H1 (cell line): ENCODE results near the gene CS. TPM values are rescaled to one million over a fixed set of nuclear protein-coding genes. Genes with fewer than 3 reads are reported as not detected.

Experiments used
- CBX8 ChIP-seq: fragments of 300-800, 300-1000 bp; sonication (generic); IDR thresholded peaks from 2 replicates; pipeline ENCODE4 v1.7.1; 2016; ENCODE audit warnings: low read depth, low read length, borderline replicate concordance
- POU5F1 ChIP-seq: IDR thresholded peaks from 2 replicates; pipeline ENCODE4 v1.6.1; 2011; ENCODE audit warnings: low read depth, mild to moderate bottlenecking, low read length, moderate library complexity
- SAP30 ChIP-seq: fragments of 300-600 bp; sonication (generic); IDR thresholded peaks from 2 replicates; pipeline ENCODE4 v1.7.1; 2012; ENCODE audit warnings: low read length, moderate library complexity, mild to moderate bottlenecking, inconsistent platforms; ENCODE audit not compliant: insufficient read depth, insufficient replicate concordance
- SP1 ChIP-seq: IDR thresholded peaks from 2 replicates; pipeline ENCODE4 v1.6.1; 2011; ENCODE audit warnings: low read depth, low read length
- polyA plus RNA-seq, 7 experiments: library from polyadenylated mRNA; depleted of rRNA in 3 of 7; stranded (reverse) in 5 of 7; unstranded in 2 of 7; fragments of >200 nt in 5 of 7; fragments of 200-250 nt in 2 of 7; gene quantifications; 1 replicate in 5 of 7; 2 replicates in 1 of 7; 4 replicates in 1 of 7; pipeline versions ENCODE4 v1.2.1 to v1.2.3, GENCODE V29; 2011 to 2013; ENCODE audit warnings: missing spikeins in 2 of 7, mixed read lengths in 2 of 7
- total RNA-seq: library from RNA; stranded (reverse); fragmentation: NEBNext Ultra II Directional; extraction: Animal tissue kit (Norgen Biotek cat#: 25700); gene quantifications from 2 replicates; pipeline ENCODE4 v1.2.1, GENCODE V29; 2021
- TF ChIP-seq, protein P1 (sequence below): fragments of 300-600 bp; sonication (generic); IDR thresholded peaks from 2 replicates; pipeline ENCODE4 v1.7.1; 2012; ENCODE audit warnings: low read length, moderate library complexity, mild to moderate bottlenecking, inconsistent platforms; ENCODE audit not compliant: insufficient replicate concordance
- TF ChIP-seq, protein P2 (sequence below): IDR thresholded peaks from 2 replicates; pipeline ENCODE4 v1.6.1; 2011; ENCODE audit warnings: low read length, improper control_type of control experiment

CS gene
- total and polyA plus RNA-seq, 2 of the 8 experiments (the other 6 are each of a cell fraction or from before 2014, with no cell fraction given): 96.6 to 238 TPM

DNA sequence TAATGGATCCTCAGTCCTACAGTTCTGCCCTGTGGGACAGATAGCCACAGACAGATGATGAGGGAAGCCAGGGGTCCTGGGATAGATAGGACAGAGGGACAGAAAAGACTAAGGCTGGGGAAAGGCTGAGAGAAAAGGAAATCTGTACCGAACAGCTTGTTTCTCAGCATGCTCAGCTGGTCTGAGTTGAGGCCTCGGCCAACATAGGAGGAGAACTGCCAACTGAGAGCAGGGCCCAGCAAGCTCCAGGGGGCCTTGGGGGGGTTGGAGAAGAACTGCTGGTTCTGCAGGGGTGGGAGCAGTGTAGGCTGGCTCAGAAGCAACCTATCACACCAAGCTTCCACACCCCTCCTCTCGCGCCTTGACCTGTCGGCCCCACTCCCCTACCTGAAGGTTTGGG, 48.6 kb upstream of the CS start (continued):
- TF ChIP-seq SP1 (no peak), CBX8 (no peak), POU5F1 (no peak), SAP30 (no peak)
- TF ChIP-seq, protein P1, sequence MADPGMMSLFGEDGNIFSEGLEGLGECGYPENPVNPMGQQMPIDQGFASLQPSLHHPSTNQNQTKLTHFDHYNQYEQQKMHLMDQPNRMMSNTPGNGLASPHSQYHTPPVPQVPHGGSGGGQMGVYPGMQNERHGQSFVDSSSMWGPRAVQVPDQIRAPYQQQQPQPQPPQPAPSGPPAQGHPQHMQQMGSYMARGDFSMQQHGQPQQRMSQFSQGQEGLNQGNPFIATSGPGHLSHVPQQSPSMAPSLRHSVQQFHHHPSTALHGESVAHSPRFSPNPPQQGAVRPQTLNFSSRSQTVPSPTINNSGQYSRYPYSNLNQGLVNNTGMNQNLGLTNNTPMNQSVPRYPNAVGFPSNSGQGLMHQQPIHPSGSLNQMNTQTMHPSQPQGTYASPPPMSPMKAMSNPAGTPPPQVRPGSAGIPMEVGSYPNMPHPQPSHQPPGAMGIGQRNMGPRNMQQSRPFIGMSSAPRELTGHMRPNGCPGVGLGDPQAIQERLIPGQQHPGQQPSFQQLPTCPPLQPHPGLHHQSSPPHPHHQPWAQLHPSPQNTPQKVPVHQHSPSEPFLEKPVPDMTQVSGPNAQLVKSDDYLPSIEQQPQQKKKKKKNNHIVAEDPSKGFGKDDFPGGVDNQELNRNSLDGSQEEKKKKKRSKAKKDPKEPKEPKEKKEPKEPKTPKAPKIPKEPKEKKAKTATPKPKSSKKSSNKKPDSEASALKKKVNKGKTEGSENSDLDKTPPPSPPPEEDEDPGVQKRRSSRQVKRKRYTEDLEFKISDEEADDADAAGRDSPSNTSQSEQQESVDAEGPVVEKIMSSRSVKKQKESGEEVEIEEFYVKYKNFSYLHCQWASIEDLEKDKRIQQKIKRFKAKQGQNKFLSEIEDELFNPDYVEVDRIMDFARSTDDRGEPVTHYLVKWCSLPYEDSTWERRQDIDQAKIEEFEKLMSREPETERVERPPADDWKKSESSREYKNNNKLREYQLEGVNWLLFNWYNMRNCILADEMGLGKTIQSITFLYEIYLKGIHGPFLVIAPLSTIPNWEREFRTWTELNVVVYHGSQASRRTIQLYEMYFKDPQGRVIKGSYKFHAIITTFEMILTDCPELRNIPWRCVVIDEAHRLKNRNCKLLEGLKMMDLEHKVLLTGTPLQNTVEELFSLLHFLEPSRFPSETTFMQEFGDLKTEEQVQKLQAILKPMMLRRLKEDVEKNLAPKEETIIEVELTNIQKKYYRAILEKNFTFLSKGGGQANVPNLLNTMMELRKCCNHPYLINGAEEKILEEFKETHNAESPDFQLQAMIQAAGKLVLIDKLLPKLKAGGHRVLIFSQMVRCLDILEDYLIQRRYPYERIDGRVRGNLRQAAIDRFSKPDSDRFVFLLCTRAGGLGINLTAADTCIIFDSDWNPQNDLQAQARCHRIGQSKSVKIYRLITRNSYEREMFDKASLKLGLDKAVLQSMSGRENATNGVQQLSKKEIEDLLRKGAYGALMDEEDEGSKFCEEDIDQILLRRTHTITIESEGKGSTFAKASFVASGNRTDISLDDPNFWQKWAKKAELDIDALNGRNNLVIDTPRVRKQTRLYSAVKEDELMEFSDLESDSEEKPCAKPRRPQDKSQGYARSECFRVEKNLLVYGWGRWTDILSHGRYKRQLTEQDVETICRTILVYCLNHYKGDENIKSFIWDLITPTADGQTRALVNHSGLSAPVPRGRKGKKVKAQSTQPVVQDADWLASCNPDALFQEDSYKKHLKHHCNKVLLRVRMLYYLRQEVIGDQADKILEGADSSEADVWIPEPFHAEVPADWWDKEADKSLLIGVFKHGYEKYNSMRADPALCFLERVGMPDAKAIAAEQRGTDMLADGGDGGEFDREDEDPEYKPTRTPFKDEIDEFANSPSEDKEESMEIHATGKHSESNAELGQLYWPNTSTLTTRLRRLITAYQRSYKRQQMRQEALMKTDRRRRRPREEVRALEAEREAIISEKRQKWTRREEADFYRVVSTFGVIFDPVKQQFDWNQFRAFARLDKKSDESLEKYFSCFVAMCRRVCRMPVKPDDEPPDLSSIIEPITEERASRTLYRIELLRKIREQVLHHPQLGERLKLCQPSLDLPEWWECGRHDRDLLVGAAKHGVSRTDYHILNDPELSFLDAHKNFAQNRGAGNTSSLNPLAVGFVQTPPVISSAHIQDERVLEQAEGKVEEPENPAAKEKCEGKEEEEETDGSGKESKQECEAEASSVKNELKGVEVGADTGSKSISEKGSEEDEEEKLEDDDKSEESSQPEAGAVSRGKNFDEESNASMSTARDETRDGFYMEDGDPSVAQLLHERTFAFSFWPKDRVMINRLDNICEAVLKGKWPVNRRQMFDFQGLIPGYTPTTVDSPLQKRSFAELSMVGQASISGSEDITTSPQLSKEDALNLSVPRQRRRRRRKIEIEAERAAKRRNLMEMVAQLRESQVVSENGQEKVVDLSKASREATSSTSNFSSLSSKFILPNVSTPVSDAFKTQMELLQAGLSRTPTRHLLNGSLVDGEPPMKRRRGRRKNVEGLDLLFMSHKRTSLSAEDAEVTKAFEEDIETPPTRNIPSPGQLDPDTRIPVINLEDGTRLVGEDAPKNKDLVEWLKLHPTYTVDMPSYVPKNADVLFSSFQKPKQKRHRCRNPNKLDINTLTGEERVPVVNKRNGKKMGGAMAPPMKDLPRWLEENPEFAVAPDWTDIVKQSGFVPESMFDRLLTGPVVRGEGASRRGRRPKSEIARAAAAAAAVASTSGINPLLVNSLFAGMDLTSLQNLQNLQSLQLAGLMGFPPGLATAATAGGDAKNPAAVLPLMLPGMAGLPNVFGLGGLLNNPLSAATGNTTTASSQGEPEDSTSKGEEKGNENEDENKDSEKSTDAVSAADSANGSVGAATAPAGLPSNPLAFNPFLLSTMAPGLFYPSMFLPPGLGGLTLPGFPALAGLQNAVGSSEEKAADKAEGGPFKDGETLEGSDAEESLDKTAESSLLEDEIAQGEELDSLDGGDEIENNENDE: no peak
- TF ChIP-seq, protein P2, sequence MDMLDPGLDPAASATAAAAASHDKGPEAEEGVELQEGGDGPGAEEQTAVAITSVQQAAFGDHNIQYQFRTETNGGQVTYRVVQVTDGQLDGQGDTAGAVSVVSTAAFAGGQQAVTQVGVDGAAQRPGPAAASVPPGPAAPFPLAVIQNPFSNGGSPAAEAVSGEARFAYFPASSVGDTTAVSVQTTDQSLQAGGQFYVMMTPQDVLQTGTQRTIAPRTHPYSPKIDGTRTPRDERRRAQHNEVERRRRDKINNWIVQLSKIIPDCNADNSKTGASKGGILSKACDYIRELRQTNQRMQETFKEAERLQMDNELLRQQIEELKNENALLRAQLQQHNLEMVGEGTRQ: no peak
